ENCODE results near the gene HDDC3. TPM values are rescaled to one million over a fixed set of nuclear protein-coding genes. Genes with fewer than 3 reads are reported as not detected.

Gene HDDC3
- total and polyA plus RNA-seq, 9 of the 15 experiments (the other 6 are each of a cell fraction or from before 2014, with no cell fraction given), result 14.9 to 55.8 (median 36.9) TPM

- TF ChIP-seq ZNF609 (CRISPR knock-in tag; IDR thresholded peaks at IDR 0.05; ENCODE audit: borderline replicate concordance), result no peak
- no peak for TF ChIP-seq PPARD (CRISPR knock-in tag; IDR thresholded peaks at IDR 0.05)
- no peak for TF ChIP-seq PHF21A (IDR thresholded peaks at IDR 0.05; ENCODE audit: borderline replicate concordance, low read depth)
- no peak for TF ChIP-seq HNRNPL (IDR thresholded peaks at IDR 0.05; ENCODE audit: low read depth, low read length)
- TF ChIP-seq ZZZ3 (IDR thresholded peaks at IDR 0.05), result no peak
- no peak for TF ChIP-seq ZNF436 (CRISPR knock-in tag; IDR thresholded peaks at IDR 0.05)
- TF ChIP-seq UBTF (IDR thresholded peaks at IDR 0.05; ENCODE audit: borderline replicate concordance in 1 of 2, low read depth in 2 of 2, low read length in 2 of 2), result 0 out of 4 replicates have a peak, but pooled peaks of 1 of the 2 experiments have one; percentile 38
- TF ChIP-seq HMBOX1 (IDR thresholded peaks at IDR 0.05), result no peak
- no peak for TF ChIP-seq FOXM1 (IDR thresholded peaks at IDR 0.05; ENCODE audit: low read depth)
- no peak for TF ChIP-seq FOXM1 (CRISPR knock-in tag; IDR thresholded peaks at IDR 0.05; ENCODE audit: low read depth)
- 0 out of 2 replicates have a peak, but pooled peaks have one; percentile 32 for TF ChIP-seq KLF16 (IDR thresholded peaks at IDR 0.05)
- TF ChIP-seq PHB (CRISPR knock-in tag; IDR thresholded peaks at IDR 0.05), result no peak
- TF ChIP-seq ZNF639 (CRISPR knock-in tag; conservative IDR thresholded peaks at IDR 0.05 in 1 of 2, IDR thresholded peaks at IDR 0.05 in 1 of 2), result peak in 1 of 2 experiments; percentile 66; a peak in 2 of 4 replicates
- TF ChIP-seq PHB2 (IDR thresholded peaks at IDR 0.05; ENCODE audit: low read depth), result no peak
- no peak for TF ChIP-seq SETDB1 (IDR thresholded peaks at IDR 0.05; ENCODE audit: low read length)
- 0 out of 2 replicates have a peak, but pooled peaks have one; percentile 40 for TF ChIP-seq LEF1 (IDR thresholded peaks at IDR 0.05)
- no peak for TF ChIP-seq ZNF696 (CRISPR knock-in tag; conservative IDR thresholded peaks at IDR 0.05)
- TF ChIP-seq C11orf30 (IDR thresholded peaks at IDR 0.05; ENCODE audit: low read depth), result peak; percentile 88
- no peak for TF ChIP-seq KAT8 (IDR thresholded peaks at IDR 0.05; ENCODE audit: low read depth)
- no peak for TF ChIP-seq SRF (CRISPR knock-in tag; IDR thresholded peaks at IDR 0.05)
Measured at GRCh38 chr15:90915808-90916440, 16.4 kb downstream of the HDDC3 start (continued).
